ENCODE data around the gene SNX32. TPM values are rescaled to one million over a fixed set of nuclear protein-coding genes. Genes with fewer than 3 reads are reported as not detected.
A peak's percentile ranks its signal among the peaks of the same experiment; 100 is the strongest.

Gene SNX32
- polyA plus RNA-seq, 2 of the 4 experiments (the other 2 are of a cell fraction) = 0.08 TPM; not detected in 1

DNA sequence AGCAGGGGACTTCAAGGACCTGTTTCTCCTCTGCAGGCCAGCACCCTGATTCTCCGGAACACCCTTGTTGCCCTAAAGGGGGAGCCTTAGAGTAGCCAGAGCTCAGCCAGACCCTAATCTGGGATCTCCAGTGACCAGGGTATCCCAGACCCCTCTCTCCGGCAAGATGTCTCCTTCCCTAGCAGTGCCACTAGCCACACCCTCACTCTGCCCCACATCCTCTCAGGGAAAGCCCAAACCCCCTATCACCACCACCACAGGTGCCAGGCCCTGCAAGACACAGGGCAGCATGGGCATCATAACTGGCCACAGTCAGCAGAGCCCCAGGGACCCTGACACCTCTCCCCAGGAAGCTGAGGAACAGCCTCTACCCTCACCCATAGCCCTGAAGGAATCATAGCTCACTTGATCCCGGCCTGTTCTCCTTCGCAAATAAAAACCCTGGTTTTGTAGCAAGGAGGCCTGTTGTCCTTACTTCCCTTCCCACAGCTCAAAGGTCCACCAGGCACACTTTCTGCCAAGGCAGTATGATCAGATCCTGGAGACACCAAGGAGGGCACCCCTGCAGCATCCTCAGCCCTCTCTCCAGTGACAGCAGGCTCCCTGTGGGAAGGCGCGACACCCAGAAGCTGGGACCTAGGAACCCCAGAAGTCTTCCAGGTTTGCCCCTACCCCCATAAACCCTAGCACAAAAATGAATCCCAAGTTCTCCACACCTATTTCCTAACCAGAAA is 19.6 kb downstream of the SNX32 start:
- TF ChIP-seq POLR2AphosphoS2 (conservative IDR thresholded peaks at IDR 0.05; ENCODE audit: low read length) (peak; percentile 76), HOXA7 (CRISPR knock-in tag; IDR thresholded peaks at IDR 0.05) (peak; percentile 6; the same call in 1 of the 2 replicates), JUN (IDR thresholded peaks at IDR 0.05) (no peak; a peak in 1 of 5 replicates)
- WGBS (ENCODE audit: missing lambda C conversion rate) = 97% methylated on average over 6 of the region's 6 CpGs
- ChIA-PET CTCF (interaction anchor here (0.6 to 7.5 kb wide), 12 partner anchors 10 to 191 kb away, joined by 3 to 45 read pairs (median 6); partner anchors contain the start of genes AP5B1, FIBP and KAT5), POLR2A (no interaction called here)
- Histone ChIP-seq H3K4me2 (no peak overlapping the region), H3K4me3 (no peak overlapping the region), H3K4me1 (peaks cover 23% of the 10 kb centered on the region), H3K9me3 (no peaks in the 10 kb centered on the region), H3K27ac (no peak overlapping the region)
- no peak for FAIRE-seq
- no peak for ATAC-seq
- no peak for DNase-seq (ENCODE audit: low read depth in 1 of 2, low spot score in 1 of 2)

- no peak for DNase-seq (ENCODE audit: low read depth in 1 of 2, low spot score in 1 of 2)
These were observed 20.4 kb downstream of the SNX32 start for GRCh38 chr11:65854161-65854592.

DNA sequence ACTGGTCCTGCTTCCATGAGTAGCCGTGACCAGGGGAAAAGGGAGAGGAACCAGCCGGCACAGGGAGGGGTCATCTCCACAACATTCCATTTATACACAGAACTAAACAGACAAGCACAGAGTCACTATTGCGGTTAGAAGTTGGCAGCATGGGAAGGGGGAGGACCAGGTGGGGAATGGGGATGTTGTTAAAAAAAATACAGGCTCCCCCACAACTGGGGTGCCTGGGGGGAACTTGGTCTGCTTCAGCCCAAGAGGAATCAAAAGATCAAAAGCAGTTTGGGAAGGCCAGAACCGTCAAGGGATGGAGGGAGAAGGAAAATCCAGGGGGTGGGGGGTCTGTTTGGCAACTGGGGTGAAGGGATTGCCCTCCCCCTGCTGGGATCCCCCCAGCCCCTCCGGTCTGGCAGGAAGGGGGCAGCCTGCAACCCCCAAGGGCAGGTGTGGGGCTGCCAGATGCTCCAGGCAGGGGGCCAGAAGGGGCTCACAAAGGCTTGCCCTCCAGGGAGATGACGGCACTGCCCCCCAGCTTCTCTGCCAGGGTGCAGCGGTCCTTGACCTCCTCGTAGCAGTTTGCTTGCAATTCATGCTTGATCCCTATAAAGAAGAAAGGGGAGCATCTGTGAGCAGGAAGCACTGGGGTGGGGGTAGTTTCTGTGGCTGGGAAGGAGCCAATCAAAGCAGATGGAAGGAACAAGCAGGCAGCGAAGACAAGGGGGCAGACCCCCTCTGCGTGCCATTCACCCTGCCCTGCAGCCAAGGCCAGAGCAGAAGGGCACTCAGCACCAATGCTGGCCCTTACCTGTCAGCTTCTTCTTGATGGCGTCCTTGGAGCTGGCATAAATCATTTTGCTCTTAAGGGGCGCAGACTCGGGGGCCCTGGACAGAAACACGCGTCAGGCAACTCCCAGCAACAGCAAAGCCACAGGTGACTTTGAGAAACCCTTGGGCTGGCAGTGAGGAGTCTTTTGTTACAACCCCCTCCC is 21.4 kb downstream of the SNX32 start:
- CTCF ChIA-PET = interaction anchor here (0.9 to 2.3 kb wide), 4 partner anchors 10 to 191 kb away, joined by 3 to 13 read pairs (median 3); partner anchors contain the start of gene FIBP
- WGBS (ENCODE audit: missing lambda C conversion rate) = 90% methylated on average over 14 of the region's 15 CpGs
- no peak overlapping the region for H3K4me3 ChIP-seq
- H3K9me3 ChIP-seq = no peaks in the 10 kb centered on the region
- DNase-seq (ENCODE audit: low read depth in 1 of 2, low spot score in 1 of 2) (no peak), FAIRE-seq (no peak), ATAC-seq (no peak)
- peak overlapping the region; percentile 88 for H3K4me2 ChIP-seq
- H3K4me1 ChIP-seq = peaks cover 23% of the 10 kb centered on the region
- TF ChIP-seq RFX5 (IDR thresholded peaks at IDR 0.05) (no peak), ESRRA (IDR thresholded peaks at IDR 0.05; ENCODE audit: borderline replicate concordance, low read length) (no peak), KDM5A (IDR thresholded peaks at IDR 0.05) (no peak), ZNF302 (CRISPR knock-in tag; IDR thresholded peaks at IDR 0.05) (no peak), ZSCAN20 (CRISPR knock-in tag; IDR thresholded peaks at IDR 0.05) (no peak), PBX3 (IDR thresholded peaks at IDR 0.05) (no peak), ZFP36 (IDR thresholded peaks at IDR 0.05; ENCODE audit: borderline replicate concordance, partially characterized antibody) (no peak), JUN (IDR thresholded peaks at IDR 0.05) (no peak), FOXS1 (CRISPR knock-in tag; IDR thresholded peaks at IDR 0.05) (no peak), POLR2A (IDR thresholded peaks at IDR 0.05; ENCODE audit: low read length) (no peak), CBX2 (IDR thresholded peaks at IDR 0.05; ENCODE audit: borderline replicate concordance, low read depth) (no peak), MAFK (IDR thresholded peaks at IDR 0.05; ENCODE audit: partially characterized antibody) (no peak), NR3C1 (IDR thresholded peaks at IDR 0.05) (no peak), SREBF2 (IDR thresholded peaks at IDR 0.05) (no peak)
- TF ChIP-seq, protein P1, sequence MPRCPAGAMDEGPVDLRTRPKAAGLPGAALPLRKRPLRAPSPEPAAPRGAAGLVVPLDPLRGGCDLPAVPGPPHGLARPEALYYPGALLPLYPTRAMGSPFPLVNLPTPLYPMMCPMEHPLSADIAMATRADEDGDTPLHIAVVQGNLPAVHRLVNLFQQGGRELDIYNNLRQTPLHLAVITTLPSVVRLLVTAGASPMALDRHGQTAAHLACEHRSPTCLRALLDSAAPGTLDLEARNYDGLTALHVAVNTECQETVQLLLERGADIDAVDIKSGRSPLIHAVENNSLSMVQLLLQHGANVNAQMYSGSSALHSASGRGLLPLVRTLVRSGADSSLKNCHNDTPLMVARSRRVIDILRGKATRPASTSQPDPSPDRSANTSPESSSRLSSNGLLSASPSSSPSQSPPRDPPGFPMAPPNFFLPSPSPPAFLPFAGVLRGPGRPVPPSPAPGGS (IDR thresholded peaks at IDR 0.05) = no peak
- no peak overlapping the region for H3K27ac ChIP-seq
- POLR2A ChIA-PET = interaction anchor here (0.5 kb wide), 1 partner anchor 12 kb away, joined by 4 read pairs; no protein-coding TSS in a partner anchor

More at GRCh38 chr11:65854161-65854592, 20.4 kb downstream of the SNX32 start:
- Histone ChIP-seq H3K4me1 (peaks cover 23% of the 10 kb centered on the region), H3K4me2 (peak overlapping the region; percentile 88; the same call in 2 of the 3 replicates), H3K27ac (no peak overlapping the region), H3K4me3 (no peak overlapping the region), H3K9me3 (no peaks in the 10 kb centered on the region)
- 72% methylated on average over 4 of the region's 4 CpGs for WGBS (ENCODE audit: missing lambda C conversion rate)
- FAIRE-seq (no peak), ATAC-seq (no peak)
- ChIA-PET POLR2A (interaction anchor here (0.5 kb wide), 1 partner anchor 11 kb away, joined by 4 read pairs; no protein-coding TSS in a partner anchor), CTCF (interaction anchor here (1.1 to 3.9 kb wide), 6 partner anchors 17 to 192 kb away, joined by 3 to 24 read pairs (median 7); partner anchors contain the start of genes FIBP and KAT5)
- TF ChIP-seq HDAC2 (IDR thresholded peaks at IDR 0.05) (no peak), ZFP36 (IDR thresholded peaks at IDR 0.05; ENCODE audit: borderline replicate concordance, partially characterized antibody) (no peak), RNF2 (IDR thresholded peaks at IDR 0.05; ENCODE audit: borderline replicate concordance, low read depth) (no peak), TP53 (CRISPR knock-in tag; IDR thresholded peaks at IDR 0.05) (no peak; the same call in 1 of the 2 replicates), POLR2AphosphoS2 (conservative IDR thresholded peaks at IDR 0.05; ENCODE audit: low read length) (0 out of 2 replicates have a peak, but pooled peaks have one; percentile 30), HOXA7 (CRISPR knock-in tag; IDR thresholded peaks at IDR 0.05) (peak; percentile 34; the same call in 1 of the 2 replicates)
